Thymus (tissue), 14 donors: Measurements from ENCODE around the gene NFKBIL1. TPM values are rescaled to one million over a fixed set of nuclear protein-coding genes. Genes with fewer than 3 reads are reported as not detected.
"Not testable (repeated sequence)": the region's sequence is repeated elsewhere in the genome, so short reads cannot be mapped to it uniquely, and the experiment has no call there.

Experiments
- DNase-seq, 9 donors: peaks; one replicate each; pipeline ENCODE4 v3.0.0-alpha.2; 2013; ENCODE audit warnings: low spot score in 9 of 9, low read depth in 6 of 9, missing footprints in 1 of 9
- H3K27ac ChIP-seq, 2 donors: one replicate each; pipeline ENCODE4 v1.5.1; 2013; ENCODE audit warnings: control low read depth in 1 of 2, low read depth in 1 of 2, low read length in 1 of 2, mild to moderate bottlenecking in 1 of 2, moderate library complexity in 1 of 2
- H3K27me3 ChIP-seq, 2 donors: one replicate each; pipeline ENCODE4 v1.5.1; 2013; ENCODE audit warnings: low read length in 1 of 2; ENCODE audit not compliant: control insufficient read depth in 2 of 2, insufficient read depth in 1 of 2
- H3K36me3 ChIP-seq, 2 donors: one replicate each; pipeline ENCODE4 v1.5.1; 2013; ENCODE audit warnings: low read length in 1 of 2, mild to moderate bottlenecking in 1 of 2, moderate library complexity in 1 of 2; ENCODE audit not compliant: control insufficient read depth in 2 of 2, insufficient read depth in 2 of 2
- H3K4me1 ChIP-seq, 2 donors: one replicate each; pipeline ENCODE4 v1.5.1; 2013; ENCODE audit warnings: low read length in 2 of 2; ENCODE audit not compliant: control insufficient read depth in 2 of 2, insufficient read depth in 2 of 2
- H3K4me3 ChIP-seq, 2 donors: one replicate each; pipeline ENCODE4 v1.5.1; 2013; ENCODE audit warnings: low read length in 2 of 2, control low read depth in 1 of 2, mild to moderate bottlenecking in 1 of 2
- H3K9me3 ChIP-seq, 2 donors: one replicate each; pipeline ENCODE4 v1.5.1; 2013; ENCODE audit warnings: low read length in 1 of 2, mild to moderate bottlenecking in 1 of 2; ENCODE audit not compliant: control insufficient read depth in 2 of 2, insufficient read depth in 1 of 2
- WGBS: extraction: QIAGEN DNeasy Blood & Tissue Kit; methylation state at CpG from one replicate; pipeline ENCODE4 v1.1.7; 2013; 5-methylcytosine and 5-hydroxymethylcytosine counted together
- long read RNA-seq, 10 donors: transcript quantifications; one replicate each; lab custom pipeline, GENCODE V29; 2026
- polyA plus RNA-seq: library from polyadenylated mRNA; stranded (reverse); fragments of 200-250 nt; gene quantifications from one replicate; pipeline ENCODE4 v1.2.3, GENCODE V29; 2013
- total RNA-seq: library from RNA; stranded (reverse); fragments of 120-200 nt; gene quantifications from one replicate; pipeline ENCODE4 v1.2.4, GENCODE V29; 2013
- donor health status: healthy.

Gene NFKBIL1, protein sequence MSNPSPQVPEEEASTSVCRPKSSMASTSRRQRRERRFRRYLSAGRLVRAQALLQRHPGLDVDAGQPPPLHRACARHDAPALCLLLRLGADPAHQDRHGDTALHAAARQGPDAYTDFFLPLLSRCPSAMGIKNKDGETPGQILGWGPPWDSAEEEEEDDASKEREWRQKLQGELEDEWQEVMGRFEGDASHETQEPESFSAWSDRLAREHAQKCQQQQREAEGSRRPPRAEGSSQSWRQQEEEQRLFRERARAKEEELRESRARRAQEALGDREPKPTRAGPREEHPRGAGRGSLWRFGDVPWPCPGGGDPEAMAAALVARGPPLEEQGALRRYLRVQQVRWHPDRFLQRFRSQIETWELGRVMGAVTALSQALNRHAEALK
- total RNA-seq = 15.4 TPM
- polyA plus RNA-seq = 23.6 TPM
- long read RNA-seq, donor 1, partial matches to known transcripts = 0 of 134 reads
- long read RNA-seq, donor 1, other reads (novel, unspliced or antisense) = 132 of 134 reads
- long read RNA-seq, donor 2 = 0 reads
- long read RNA-seq, donor 3, transcript NFKBIL1-203 (4 exons, 1,478 nt) = major isoform, 11 of 16 reads
- long read RNA-seq, donor 3, partial matches to known transcripts = 0 of 16 reads
- long read RNA-seq, donor 3, other reads (novel, unspliced or antisense) = 0 of 16 reads
- long read RNA-seq, donor 4, partial matches to known transcripts = 52 of 791 reads
- long read RNA-seq, donor 4, other reads (novel, unspliced or antisense) = 734 of 791 reads
- long read RNA-seq, donor 5, transcript NFKBIL1-203 (4 exons, 1,478 nt) = major isoform, 6 of 1,115 reads
- long read RNA-seq, donor 5, partial matches to known transcripts = 1,055 of 1,115 reads
- long read RNA-seq, donor 5, other reads (novel, unspliced or antisense) = 50 of 1,115 reads
- long read RNA-seq, donor 6, partial matches to known transcripts = 0 of 6 reads
- long read RNA-seq, donor 6, other reads (novel, unspliced or antisense) = 0 of 6 reads
- long read RNA-seq, donor 7, transcript NFKBIL1-203 (4 exons, 1,478 nt) = major isoform, 5 of 1,239 reads
- long read RNA-seq, donor 7, partial matches to known transcripts = 606 of 1,239 reads
- long read RNA-seq, donor 7, other reads (novel, unspliced or antisense) = 628 of 1,239 reads
- long read RNA-seq, donor 8, partial matches to known transcripts = 0 of 4 reads
- long read RNA-seq, donor 8, other reads (novel, unspliced or antisense) = 0 of 4 reads
- long read RNA-seq, donor 9, partial matches to known transcripts = 439 of 766 reads
- long read RNA-seq, donor 9, other reads (novel, unspliced or antisense) = 324 of 766 reads
- long read RNA-seq, donor 10, partial matches to known transcripts = 1,125 of 1,157 reads
- long read RNA-seq, donor 10, other reads (novel, unspliced or antisense) = 25 of 1,157 reads

DNA sequence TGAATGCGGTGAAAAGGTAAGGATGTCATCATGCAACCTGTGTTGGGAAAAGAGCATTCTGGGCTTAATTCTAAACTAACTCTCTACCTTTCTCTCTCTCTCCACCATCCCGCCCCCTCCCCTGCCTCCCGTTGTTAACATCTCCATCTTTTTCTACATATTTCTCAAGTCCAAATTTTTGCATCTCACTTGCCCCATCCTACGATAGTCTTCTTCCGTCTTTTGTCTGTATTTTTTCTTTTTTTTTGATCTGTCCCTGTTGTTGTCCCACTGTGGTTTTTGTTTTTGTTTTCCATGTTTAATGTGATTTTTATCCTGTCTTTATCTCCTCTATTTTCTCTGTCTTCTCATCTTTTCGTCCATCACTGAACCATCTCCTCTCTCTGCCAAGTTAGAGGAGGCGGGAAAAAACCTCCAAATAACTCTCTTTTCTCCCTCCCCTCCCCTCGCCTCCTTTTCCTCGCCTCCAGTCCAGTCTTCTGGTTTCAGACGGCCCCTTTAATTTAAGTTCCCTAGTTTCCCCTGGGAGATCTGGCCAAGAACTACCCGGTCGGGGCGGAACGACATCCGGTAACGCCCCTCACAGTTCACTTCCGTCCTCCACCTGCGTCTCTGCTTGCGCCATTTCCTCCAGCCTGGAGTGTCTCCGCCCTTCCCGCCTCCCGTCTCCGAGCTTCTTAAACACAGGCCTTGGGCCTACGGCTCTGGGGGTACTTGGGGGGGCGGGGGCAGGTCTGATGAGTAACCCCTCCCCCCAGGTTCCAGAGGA is at the start of gene NFKBIL1:
TSS of gene NFKBIL1 (plus strand) at position 651 of the 769 bp plus-strand sequence. CDS start at position 738, 87 bp downstream.
- H3K9me3 ChIP-seq = no peaks in the 10 kb centered on the region
- peak; percentile 87 to 97 (median 94) for DNase-seq
- under 1% methylated on average over 25 of the region's 25 CpGs for WGBS
- H3K36me3 ChIP-seq = peaks cover 13% of the 10 kb centered on the region in 2 donors
- peak within 1 kb of the TSS; percentile 84 to 87 for H3K27ac ChIP-seq
- peak within 1 kb of the TSS; percentile 53 to 63 for H3K4me3 ChIP-seq
- peaks cover 13 to 38% of the 10 kb centered on the region in 2 donors for H3K4me1 ChIP-seq
- no peaks in the 10 kb centered on the region for H3K27me3 ChIP-seq

DNA sequence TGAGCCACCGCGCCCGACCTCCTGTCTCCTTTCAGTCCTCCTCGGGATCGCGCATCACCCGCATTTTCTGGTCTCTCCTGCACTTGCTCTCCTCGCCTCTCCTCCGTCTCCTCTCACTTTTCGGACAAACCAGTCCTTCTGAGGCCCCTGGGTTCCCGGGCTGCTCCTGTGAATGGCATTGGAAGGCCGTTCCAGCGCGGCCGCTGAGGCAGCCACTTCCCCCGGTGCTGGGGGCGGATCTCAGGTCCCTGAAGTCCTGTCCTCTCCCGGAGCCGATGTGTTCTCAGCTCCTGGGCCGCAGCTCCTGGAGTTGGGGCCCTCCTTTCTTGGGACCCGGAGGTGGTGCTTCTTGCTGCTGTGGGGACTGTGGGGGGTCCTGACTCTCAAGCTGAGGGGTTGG is 48.7 kb upstream of the NFKBIL1 start:
- DNase-seq = no peak
- Histone ChIP-seq H3K9me3 (no peaks in the 10 kb centered on the region), H3K4me3 (peak overlapping the region in 1 of 2 donors; percentile 60), H3K4me1 (peaks cover 11 to 37% of the 10 kb centered on the region in 2 donors), H3K27me3 (peaks cover 0 to 13% of the 10 kb centered on the region in 2 donors), H3K27ac (no peak overlapping the region), H3K36me3 (no peaks in the 10 kb centered on the region)
- 47% methylated on average over 21 of the region's 21 CpGs for WGBS

DNA sequence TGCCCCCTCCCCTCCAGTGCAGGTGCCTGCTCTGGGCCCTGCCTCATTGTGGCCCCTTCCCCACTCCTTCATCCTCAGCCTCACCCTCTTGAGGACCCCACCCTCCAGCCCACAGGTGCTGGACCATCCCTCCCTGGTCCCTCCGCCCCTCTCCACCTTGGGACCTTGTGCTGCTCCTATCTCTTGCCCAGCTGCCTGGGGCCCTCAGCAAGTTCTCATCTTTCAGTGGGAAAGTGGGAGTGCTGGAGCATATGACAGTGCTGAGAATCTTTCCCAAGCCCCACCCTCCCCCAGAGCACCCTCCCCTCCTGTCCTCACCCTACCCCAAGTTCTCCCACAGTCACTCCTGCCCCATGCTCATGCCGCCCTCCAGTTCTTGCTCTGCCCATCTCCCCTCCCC is 47.8 kb upstream of the NFKBIL1 start:
- not testable (repeated sequence) for H3K9me3 ChIP-seq, H3K36me3 ChIP-seq, H3K4me3 ChIP-seq, DNase-seq, H3K27me3 ChIP-seq, H3K27ac ChIP-seq
- H3K4me1 ChIP-seq = peaks cover 11 to 37% of the 10 kb centered on the region in 2 donors
- WGBS = 94% methylated on average over 1 of the region's 2 CpGs

DNA sequence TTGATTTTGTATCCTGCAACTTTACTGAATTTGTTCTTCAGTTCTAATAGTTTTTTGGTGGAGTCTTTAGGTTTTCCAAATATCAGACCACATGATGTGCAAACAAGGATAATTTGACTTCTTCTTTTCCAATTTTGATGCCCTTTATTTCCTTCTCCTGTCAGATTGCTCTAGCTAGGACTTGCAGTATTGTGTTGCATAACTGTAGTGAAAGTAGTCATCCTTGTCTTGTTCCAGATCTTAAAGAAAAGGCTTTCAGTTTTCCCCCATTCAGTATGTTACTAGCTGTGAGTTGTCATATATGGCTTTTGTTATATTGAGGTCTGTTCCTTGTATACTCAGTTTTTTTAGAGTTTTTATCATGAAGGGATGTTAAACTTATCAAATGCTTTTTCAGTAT is 44.8 kb upstream of the NFKBIL1 start:
- Histone ChIP-seq H3K4me1 (peaks cover 1 to 10% of the 10 kb centered on the region in 2 donors), H3K27ac (no peak overlapping the region), H3K36me3 (peaks cover 16 to 22% of the 10 kb centered on the region in 2 donors), H3K9me3 (no peaks in the 10 kb centered on the region), H3K4me3 (no peak overlapping the region), H3K27me3 (peaks cover 0 to 8% of the 10 kb centered on the region in 2 donors)
- no peak for DNase-seq

DNA sequence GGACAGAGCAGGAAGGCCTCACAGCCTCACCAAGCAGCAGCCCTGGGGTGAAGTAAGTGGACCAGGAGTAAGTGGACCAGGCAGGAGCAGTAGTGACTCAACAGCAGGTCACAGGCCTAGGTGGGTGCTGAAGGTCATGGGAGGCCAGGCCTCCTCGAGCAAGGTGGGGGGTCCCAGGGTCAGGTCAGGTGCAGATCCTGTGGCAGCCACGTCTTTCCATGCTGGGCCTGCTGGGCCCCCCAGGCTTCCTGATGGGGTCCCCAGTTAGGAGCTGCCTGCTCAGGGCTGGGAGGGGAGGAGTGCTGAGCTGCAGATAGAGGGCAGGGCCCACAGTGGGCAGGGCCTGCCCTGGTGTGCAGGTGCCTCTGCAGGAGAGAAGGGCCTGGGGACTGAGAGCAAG is 38.4 kb upstream of the NFKBIL1 start:
- not testable (repeated sequence) for H3K4me3 ChIP-seq, H3K27me3 ChIP-seq, H3K4me1 ChIP-seq, H3K27ac ChIP-seq, H3K9me3 ChIP-seq, DNase-seq
- peaks cover 49 to 52% of the 10 kb centered on the region in 2 donors for H3K36me3 ChIP-seq
- 50% methylated on average over 2 of the region's 2 CpGs for WGBS

DNA sequence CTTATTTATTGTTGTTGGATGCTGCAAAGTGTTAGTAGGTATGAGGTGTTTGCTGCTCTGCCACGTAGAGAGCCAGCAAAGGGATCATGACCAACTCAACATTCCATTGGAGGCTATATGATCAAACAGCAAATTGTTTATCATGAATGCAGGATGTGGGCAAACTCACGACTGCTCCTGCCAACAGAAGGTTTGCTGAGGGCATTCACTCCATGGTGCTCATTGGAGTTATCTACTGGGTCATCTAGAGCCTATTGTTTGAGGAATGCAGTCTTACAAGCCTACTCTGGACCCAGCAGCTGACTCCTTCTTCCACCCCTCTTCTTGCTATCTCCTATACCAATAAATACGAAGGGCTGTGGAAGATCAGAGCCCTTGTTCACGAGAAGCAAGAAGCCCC is 37.4 kb upstream of the NFKBIL1 start:
- no peak for DNase-seq
- H3K9me3 ChIP-seq = no peaks in the 10 kb centered on the region
- no peaks in the 10 kb centered on the region for H3K4me1 ChIP-seq
- no peaks in the 10 kb centered on the region for H3K27me3 ChIP-seq
- 95% methylated on average over 4 of the region's 4 CpGs for WGBS
- peaks cover 49 to 52% of the 10 kb centered on the region in 2 donors for H3K36me3 ChIP-seq
- H3K4me3 ChIP-seq = no peak overlapping the region
- H3K27ac ChIP-seq = no peak overlapping the region

DNA sequence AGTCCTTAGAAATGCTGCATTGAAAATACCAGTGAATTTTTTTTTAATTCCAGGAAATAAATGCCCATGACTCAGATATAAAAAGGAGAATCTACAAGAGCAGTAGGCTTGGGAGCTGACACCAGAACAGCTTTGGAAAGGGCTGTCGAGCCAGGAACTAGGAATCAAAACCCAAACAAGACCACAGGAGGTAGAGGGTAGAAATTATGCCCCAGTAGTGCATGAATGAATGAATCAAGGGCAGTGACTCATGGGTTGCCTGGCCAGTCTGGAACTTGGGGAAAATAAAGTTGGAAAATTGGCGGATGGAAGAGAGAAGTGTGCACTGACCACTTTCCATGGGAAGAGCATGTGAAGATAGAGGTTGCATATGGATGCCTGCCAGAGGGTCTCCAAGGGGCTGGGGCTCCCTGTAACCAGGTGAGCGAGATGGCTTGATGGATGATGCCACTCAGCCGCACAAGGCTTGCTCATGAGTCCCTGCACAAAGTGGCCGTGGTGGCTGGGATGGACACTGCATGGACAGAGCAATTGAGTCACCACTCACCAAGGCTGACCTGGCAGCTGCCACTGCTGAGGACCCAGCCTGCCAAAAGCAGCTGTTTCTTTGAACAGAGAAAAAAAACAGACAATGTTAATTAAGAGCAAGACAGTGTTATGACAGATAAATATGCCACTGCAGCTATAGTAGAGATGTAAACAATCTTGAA is 33.8 kb upstream of the NFKBIL1 start:
- Histone ChIP-seq H3K27me3 (no peaks in the 10 kb centered on the region), H3K27ac (no peak overlapping the region), H3K36me3 (peaks cover 20 to 23% of the 10 kb centered on the region in 2 donors), H3K9me3 (no peaks in the 10 kb centered on the region), H3K4me3 (no peak overlapping the region), H3K4me1 (no peaks in the 10 kb centered on the region)
- WGBS = 78% methylated on average over 5 of the region's 5 CpGs
- DNase-seq = no peak

DNA sequence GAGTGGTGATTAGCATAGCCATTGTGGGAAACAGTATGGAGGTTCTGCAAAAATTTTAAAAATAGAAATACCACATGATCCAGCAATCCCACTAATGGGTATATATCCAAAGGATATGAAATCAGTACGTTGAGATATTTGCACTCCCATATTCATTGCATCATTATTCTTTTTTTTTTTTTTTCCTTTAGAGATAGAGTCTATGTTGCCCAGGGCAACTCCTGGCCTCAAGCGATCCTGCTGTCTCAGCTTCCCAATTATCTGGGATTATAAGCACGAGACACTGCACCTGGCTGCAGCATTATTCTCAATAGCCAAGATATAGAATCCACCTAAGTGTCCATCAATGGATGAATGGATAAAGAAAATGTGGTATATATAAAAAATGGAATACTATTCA is 25.6 kb upstream of the NFKBIL1 start:
- H3K27me3 ChIP-seq = peaks cover 0 to 2% of the 10 kb centered on the region in 2 donors
- no peaks in the 10 kb centered on the region for H3K9me3 ChIP-seq
- 88% methylated on average over 3 of the region's 3 CpGs for WGBS
- no peaks in the 10 kb centered on the region for H3K4me1 ChIP-seq
- H3K4me3 ChIP-seq = no peak overlapping the region
- no peak for DNase-seq
- H3K27ac ChIP-seq = no peak overlapping the region
- H3K36me3 ChIP-seq = no peaks in the 10 kb centered on the region
